CD4-positive, CD25-positive, alpha-beta regulatory T cell (primary cell): Measurements from ENCODE around the gene ADAP1. TPM values are rescaled to one million over a fixed set of nuclear protein-coding genes. Genes with fewer than 3 reads are reported as not detected.
"Not testable (repeated sequence)": the region's sequence is repeated elsewhere in the genome, so short reads cannot be mapped to it uniquely, and the experiment has no call there.

Experiments
- ATAC-seq, 2 donors: fragments of 150-1000 bp; cut with Tn5 transposase; one replicate each; pipeline ENCODE4 v1.10.0; 2021; ENCODE audit warnings: low read depth in 2 of 2, moderate number of reproducible peaks in 2 of 2, moderate library complexity in 1 of 2
- DNase-seq, 3 donors: peaks; one replicate each; pipeline versions ENCODE4 v3.0.0 to v3.0.0-alpha.2; 2012 to 2022; ENCODE audit warnings: mixed read lengths in 1 of 3
- H3K27ac ChIP-seq: one replicate; pipeline ENCODE4 v1.7.0; 2013; ENCODE audit warnings: mild to moderate bottlenecking, low read length; ENCODE audit not compliant: insufficient read depth, poor library complexity, severe bottlenecking
- H3K27me3 ChIP-seq: one replicate; pipeline ENCODE4 v1.7.0; 2013; ENCODE audit warnings: low read length; ENCODE audit not compliant: control insufficient read depth, insufficient read depth
- H3K36me3 ChIP-seq: one replicate; pipeline ENCODE4 v1.7.0; 2013; ENCODE audit warnings: mild to moderate bottlenecking, low read length, moderate library complexity; ENCODE audit not compliant: control insufficient read depth, insufficient read depth
- H3K4me1 ChIP-seq: 2 replicates; pipeline ENCODE4 v1.7.0; 2013; ENCODE audit warnings: mild to moderate bottlenecking, low read length; ENCODE audit not compliant: insufficient read depth, control insufficient read depth, poor library complexity, severe bottlenecking
- H3K4me3 ChIP-seq: one replicate; pipeline ENCODE4 v1.7.0; 2013; ENCODE audit warnings: low read depth, mild to moderate bottlenecking, low read length, moderate library complexity
- H3K9me3 ChIP-seq, 2 experiments: 1 replicate in 1 of 2; 2 replicates in 1 of 2; pipeline ENCODE4 v1.7.0; 2013; ENCODE audit warnings: low read length in 2 of 2, mild to moderate bottlenecking in 1 of 2, moderate library complexity in 1 of 2; ENCODE audit not compliant: control insufficient read depth in 2 of 2
- H3K27ac Mint-ChIP-seq, 3 donors: one replicate each; pipeline ENCODE4 v1.8.0; 2020 to 2022; ENCODE audit warnings: mild to moderate bottlenecking in 3 of 3, mixed read lengths in 3 of 3, moderate library complexity in 2 of 3
- H3K27me3 Mint-ChIP-seq: one replicate; pipeline ENCODE4 v1.8.0; 2022; ENCODE audit warnings: mild to moderate bottlenecking, mixed read lengths
- H3K36me3 Mint-ChIP-seq: one replicate; pipeline ENCODE4 v1.8.0; 2020; ENCODE audit warnings: mixed read lengths
- H3K4me1 Mint-ChIP-seq, 4 donors: one replicate each; pipeline ENCODE4 v1.8.0; 2020 to 2022; ENCODE audit warnings: mixed read lengths in 4 of 4, mild to moderate bottlenecking in 1 of 4
- H3K4me3 Mint-ChIP-seq, 4 donors: one replicate each; pipeline ENCODE4 v1.8.0; 2020 to 2022; ENCODE audit warnings: mild to moderate bottlenecking in 4 of 4, mixed read lengths in 4 of 4, moderate library complexity in 3 of 4
- H3K9me3 Mint-ChIP-seq, 7 donors: one replicate each; pipeline ENCODE4 v1.8.0; 2020 to 2022; ENCODE audit warnings: mixed read lengths in 7 of 7, mild to moderate bottlenecking in 3 of 7, moderate library complexity in 2 of 7
- polyA plus RNA-seq, 4 donors: library from polyadenylated mRNA; unstranded; fragments of 300-500 nt; fragmentation: Illumina TruSeq; gene quantifications; one replicate each; pipeline ENCODE4 v1.2.3, GENCODE V29; 2021
- total RNA-seq: library from RNA; stranded (reverse); gene quantifications from one replicate; pipeline ENCODE4 v1.2.3, GENCODE V29; 2022

ADAP1 gene
- total and polyA plus RNA-seq, 5 donors from 2014 or later = 2.9 to 8.8 (median 5.5) TPM

GRCh38 chr7:924541-925231 is 29.8 kb downstream of the ADAP1 start:
- ATAC-seq (no peak), DNase-seq (peak in 1 of 3 donors; percentile 69)
- H3K27me3 Mint-ChIP-seq = no peaks in the 10 kb centered on the region
- H3K27ac Mint-ChIP-seq = peak overlapping the region in 1 of 3 donors; percentile 55
- peak overlapping the region; percentile 14 for H3K27ac ChIP-seq
- no peaks in the 10 kb centered on the region for H3K9me3 Mint-ChIP-seq
- H3K36me3 ChIP-seq = no peaks in the 10 kb centered on the region
- H3K4me3 ChIP-seq = no peak overlapping the region
- H3K36me3 Mint-ChIP-seq = no peaks in the 10 kb centered on the region
- peaks cover 43% of the 10 kb centered on the region for H3K4me1 ChIP-seq
- no peaks in the 10 kb centered on the region for H3K27me3 ChIP-seq
- H3K4me1 Mint-ChIP-seq = peaks cover 0 to 37% (median 9%) of the 10 kb centered on the region in 4 donors
- peak overlapping the region; percentile 52 to 93 (median 70) for H3K4me3 Mint-ChIP-seq
- H3K9me3 ChIP-seq = no peaks in the 10 kb centered on the region

- H3K4me1 Mint-ChIP-seq = peaks cover 0 to 31% (median 6%) of the 10 kb centered on the region in 4 donors
- not testable (repeated sequence) for H3K9me3 Mint-ChIP-seq, H3K27ac Mint-ChIP-seq, H3K27me3 ChIP-seq, H3K4me3 ChIP-seq, H3K36me3 Mint-ChIP-seq, DNase-seq, H3K9me3 ChIP-seq, H3K36me3 ChIP-seq, H3K27me3 Mint-ChIP-seq, ATAC-seq
- H3K4me3 Mint-ChIP-seq = peak overlapping the region in 1 of 4 donors; percentile 60
- Histone ChIP-seq H3K27ac (peak overlapping the region; percentile 83), H3K4me1 (peaks cover 43% of the 10 kb centered on the region)
Observed at GRCh38 chr7:924042-924441, 30.4 kb downstream of the ADAP1 start.

DNA sequence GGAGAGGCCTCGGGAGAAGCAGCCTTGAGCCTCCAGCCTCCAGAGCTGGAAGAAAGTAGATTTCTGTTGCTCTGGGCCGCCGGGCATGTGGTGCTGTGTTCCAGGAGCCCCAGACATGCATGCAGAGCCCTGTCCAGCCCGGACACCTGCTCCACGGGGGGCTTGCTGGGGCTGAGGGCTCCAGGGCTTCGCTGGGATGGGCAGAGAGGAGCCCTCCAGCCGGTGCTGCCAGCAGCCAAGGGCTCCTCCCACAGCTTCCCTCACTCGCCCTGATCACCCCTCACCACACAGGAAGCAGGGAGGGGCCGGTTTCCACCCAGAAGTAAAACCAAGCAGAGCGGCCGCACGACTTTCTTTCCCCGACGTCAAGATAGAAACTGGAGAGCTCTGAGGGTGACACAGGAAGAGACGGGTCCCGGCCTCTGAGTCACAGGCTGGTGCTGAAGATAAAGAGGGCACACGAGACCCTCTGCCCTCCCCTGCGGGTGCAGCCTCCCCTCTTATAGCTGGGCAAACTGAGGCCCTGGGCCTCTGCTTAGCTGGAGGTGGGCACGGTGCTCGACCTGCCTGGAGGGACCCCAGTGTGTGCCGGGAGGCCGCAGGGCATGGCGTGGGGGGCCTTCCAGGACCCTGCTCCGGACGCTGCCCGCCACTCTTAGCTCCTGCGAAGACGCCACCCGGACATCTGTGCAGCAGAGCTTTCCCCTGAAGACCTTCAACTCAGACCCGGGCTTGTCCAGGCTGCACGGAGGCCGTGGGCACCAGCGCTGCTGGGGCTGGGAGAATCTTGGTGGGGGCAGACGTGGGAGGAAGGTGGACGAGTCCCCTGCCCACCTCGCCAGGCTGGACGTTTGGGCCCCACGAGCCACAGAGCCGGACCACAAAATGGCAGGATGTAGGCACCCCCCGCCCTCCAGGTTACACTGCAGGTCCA is 31.1 kb downstream of the ADAP1 start:
- Mint-ChIP-seq H3K9me3 (no peaks in the 10 kb centered on the region), H3K4me1 (peaks cover 0 to 31% (median 4%) of the 10 kb centered on the region in 4 donors), H3K27ac (peak overlapping the region; percentile 82 to 99 (median 92)), H3K4me3 (peak overlapping the region; percentile 84 to 98 (median 89)), H3K27me3 (no peaks in the 10 kb centered on the region), H3K36me3 (no peaks in the 10 kb centered on the region)
- H3K27me3 ChIP-seq = no peaks in the 10 kb centered on the region
- peak; percentile 78 to 98 (median 90) for DNase-seq
- H3K36me3 ChIP-seq = no peaks in the 10 kb centered on the region
- no peaks in the 10 kb centered on the region for H3K9me3 ChIP-seq
- peak overlapping the region; percentile 83 for H3K27ac ChIP-seq
- peak overlapping the region; percentile 62 for H3K4me3 ChIP-seq
- ATAC-seq = peak; percentile 96 to 97
- peaks cover 43% of the 10 kb centered on the region for H3K4me1 ChIP-seq

GRCh38 chr7:922334-923107 is 32.0 kb downstream of the ADAP1 start:
- H3K9me3 ChIP-seq = no peaks in the 10 kb centered on the region
- no peaks in the 10 kb centered on the region for H3K36me3 ChIP-seq
- Mint-ChIP-seq H3K36me3 (no peaks in the 10 kb centered on the region), H3K27ac (peak overlapping the region; percentile 56 to 92 (median 82)), H3K27me3 (no peaks in the 10 kb centered on the region), H3K9me3 (no peaks in the 10 kb centered on the region), H3K4me3 (peak overlapping the region; percentile 84 to 98 (median 89)), H3K4me1 (peaks cover 0 to 35% (median 4%) of the 10 kb centered on the region in 4 donors)
- peak overlapping the region; percentile 83 for H3K27ac ChIP-seq
- DNase-seq (peak in 1 of 3 donors; percentile 26), ATAC-seq (no peak)
- H3K27me3 ChIP-seq = no peaks in the 10 kb centered on the region
- H3K4me1 ChIP-seq = peaks cover 43% of the 10 kb centered on the region
- peak overlapping the region; percentile 62 for H3K4me3 ChIP-seq

- H3K27ac ChIP-seq = peak overlapping the region; percentile 51
- H3K9me3 ChIP-seq = no peaks in the 10 kb centered on the region
- ATAC-seq = no peak
- H3K9me3 Mint-ChIP-seq = no peaks in the 10 kb centered on the region
- peak overlapping the region in 2 of 3 donors; percentile 82 to 85 for H3K27ac Mint-ChIP-seq
- peak overlapping the region; percentile 57 for H3K4me3 ChIP-seq
- H3K36me3 ChIP-seq = no peaks in the 10 kb centered on the region
- H3K4me1 Mint-ChIP-seq = peaks cover 0 to 32% (median 4%) of the 10 kb centered on the region in 4 donors
- no peaks in the 10 kb centered on the region for H3K27me3 Mint-ChIP-seq
- peaks cover 43% of the 10 kb centered on the region for H3K4me1 ChIP-seq
- no peaks in the 10 kb centered on the region for H3K27me3 ChIP-seq
- peak in 1 of 3 donors; percentile 16 for DNase-seq
- no peaks in the 10 kb centered on the region for H3K36me3 Mint-ChIP-seq
- H3K4me3 Mint-ChIP-seq = peak overlapping the region; percentile 62 to 70 (median 66)
Observed at GRCh38 chr7:921581-922333, 32.7 kb downstream of the ADAP1 start.

- no peak for DNase-seq
- Histone ChIP-seq H3K27me3 (no peaks in the 10 kb centered on the region), H3K27ac (peak overlapping the region; percentile 51), H3K36me3 (no peaks in the 10 kb centered on the region), H3K9me3 (no peaks in the 10 kb centered on the region), H3K4me1 (peaks cover 43% of the 10 kb centered on the region), H3K4me3 (no peak overlapping the region)
- peak overlapping the region; percentile 59 to 70 (median 66) for H3K4me3 Mint-ChIP-seq
- H3K27me3 Mint-ChIP-seq = no peaks in the 10 kb centered on the region
- peak overlapping the region; percentile 75 to 85 (median 76) for H3K27ac Mint-ChIP-seq
- H3K9me3 Mint-ChIP-seq = no peaks in the 10 kb centered on the region
- H3K4me1 Mint-ChIP-seq = peaks cover 0 to 34% (median 4%) of the 10 kb centered on the region in 4 donors
- no peak for ATAC-seq
- no peaks in the 10 kb centered on the region for H3K36me3 Mint-ChIP-seq
Observed at GRCh38 chr7:921071-921461, 33.4 kb downstream of the ADAP1 start.
